Endothelial cell (in vitro differentiated cells): ENCODE results near the gene OS9. TPM values are rescaled to one million over a fixed set of nuclear protein-coding genes. Genes with fewer than 3 reads are reported as not detected.
A peak's percentile ranks its signal among the peaks of the same experiment; 100 is the strongest.

Experiments
- DNase-seq: peaks from one replicate; pipeline ENCODE4 v3.0.0; 2021; ENCODE audit warnings: low spot score
- H3K27ac Mint-ChIP-seq: one replicate; pipeline ENCODE4 v1.8.0; 2021; ENCODE audit warnings: mixed read lengths, inconsistent platforms; ENCODE audit not compliant: unreplicated experiment
- H3K27me3 Mint-ChIP-seq: one replicate; pipeline ENCODE4 v1.8.0; 2021; ENCODE audit warnings: mild to moderate bottlenecking, moderate library complexity, mixed read lengths, inconsistent platforms; ENCODE audit not compliant: unreplicated experiment
- H3K36me3 Mint-ChIP-seq: one replicate; pipeline ENCODE4 v1.8.0; 2021; ENCODE audit warnings: mild to moderate bottlenecking, low read depth, mixed read lengths, inconsistent platforms; ENCODE audit not compliant: unreplicated experiment
- H3K4me1 Mint-ChIP-seq: one replicate; pipeline ENCODE4 v1.8.0; 2021; ENCODE audit warnings: mild to moderate bottlenecking, mixed read lengths, inconsistent platforms; ENCODE audit not compliant: unreplicated experiment
- H3K4me3 Mint-ChIP-seq: one replicate; pipeline ENCODE4 v1.8.0; 2021; ENCODE audit warnings: mild to moderate bottlenecking, mixed read lengths, inconsistent platforms; ENCODE audit not compliant: unreplicated experiment
- H3K9me3 Mint-ChIP-seq: one replicate; pipeline ENCODE4 v1.8.0; 2021; ENCODE audit warnings: mixed read lengths, inconsistent platforms; ENCODE audit not compliant: unreplicated experiment
- CTCF ChIP-seq: fragments of 200-600 bp; sonication (generic); IDR thresholded peaks from one replicate; pipeline ENCODE4 v1.5.0; 2021; ENCODE audit warnings: antibody characterized with exemption; ENCODE audit not compliant: unreplicated experiment
- total RNA-seq: library from RNA; stranded (reverse); fragmentation: NEBNext Ultra II Directional; extraction: Animal tissue kit (Norgen Biotek cat#: 25700); gene quantifications from one replicate; pipeline ENCODE4 v1.2.1, GENCODE V29; 2021; ENCODE audit not compliant: unreplicated experiment

Gene OS9
- total RNA-seq, 1 donor from 2014 or later: 220 TPM

- no peaks in the 10 kb centered on the region for H3K9me3 Mint-ChIP-seq
- no peaks in the 10 kb centered on the region for H3K27me3 Mint-ChIP-seq
Measured at GRCh38 chr12:57692500-57692899, 1.4 kb upstream of the OS9 start.

GRCh38 chr12:57693317-57693658, 644 bp upstream of the OS9 start:
- Mint-ChIP-seq H3K9me3 (no peaks in the 10 kb centered on the region), H3K36me3 (peaks cover 16% of the 10 kb centered on the region), H3K27me3 (no peaks in the 10 kb centered on the region), H3K27ac (no peak overlapping the region), H3K4me3 (no peak overlapping the region), H3K4me1 (no peaks in the 10 kb centered on the region)
- TF ChIP-seq CTCF: no peak
- DNase-seq: no peak

More at GRCh38 chr12:57692500-57692899, 1.4 kb upstream of the OS9 start:
- Mint-ChIP-seq H3K4me3 (no peak overlapping the region), H3K27ac (no peak overlapping the region), H3K36me3 (peaks cover 8% of the 10 kb centered on the region), H3K4me1 (no peaks in the 10 kb centered on the region)
- no peak for DNase-seq
- no peak for TF ChIP-seq CTCF

- peak; percentile 25 for DNase-seq
- H3K36me3 Mint-ChIP-seq: peaks cover 29% of the 10 kb centered on the region
- H3K4me1 Mint-ChIP-seq: no peaks in the 10 kb centered on the region
- peaks cover 2% of the 10 kb centered on the region for H3K27me3 Mint-ChIP-seq
- H3K27ac Mint-ChIP-seq: no peak overlapping the region
- TF ChIP-seq CTCF: no peak
- no peak overlapping the region for H3K4me3 Mint-ChIP-seq
- H3K9me3 Mint-ChIP-seq: no peaks in the 10 kb centered on the region
Measured at GRCh38 chr12:57694459-57695019, 607 bp downstream of the OS9 start.

GRCh38 chr12:57695770-57696432, 2.0 kb downstream of the OS9 start:
- Mint-ChIP-seq H3K36me3 (peaks cover 40% of the 10 kb centered on the region), H3K9me3 (no peaks in the 10 kb centered on the region), H3K27me3 (peaks cover 3% of the 10 kb centered on the region), H3K4me1 (no peaks in the 10 kb centered on the region), H3K27ac (no peak overlapping the region), H3K4me3 (peak overlapping the region; percentile 52)
- DNase-seq: no peak
- no peak for TF ChIP-seq CTCF

- Mint-ChIP-seq H3K4me1 (no peaks in the 10 kb centered on the region), H3K4me3 (peak overlapping the region; percentile 14), H3K9me3 (no peaks in the 10 kb centered on the region), H3K36me3 (peaks cover 42% of the 10 kb centered on the region), H3K27me3 (peaks cover 3% of the 10 kb centered on the region), H3K27ac (peak overlapping the region; percentile 52)
- DNase-seq: no peak
- no peak for TF ChIP-seq CTCF
Measured at GRCh38 chr12:57697076-57697475, 3.1 kb downstream of the OS9 start.
